GM12872 (cell line): ENCODE results near the gene BCAP31.

Source experiments
- TF ChIP-seq, protein P1 (sequence below): IDR thresholded peaks from 3 replicates; pipeline ENCODE4 v1.5.1; 2011; ENCODE audit warnings: low read depth, mild to moderate bottlenecking, low read length, moderate library complexity; ENCODE audit not compliant: insufficient read depth

Gene BCAP31

GRCh38 chrX:153764786-153765137, 40.6 kb upstream of the BCAP31 start:
- TF ChIP-seq, protein P1, sequence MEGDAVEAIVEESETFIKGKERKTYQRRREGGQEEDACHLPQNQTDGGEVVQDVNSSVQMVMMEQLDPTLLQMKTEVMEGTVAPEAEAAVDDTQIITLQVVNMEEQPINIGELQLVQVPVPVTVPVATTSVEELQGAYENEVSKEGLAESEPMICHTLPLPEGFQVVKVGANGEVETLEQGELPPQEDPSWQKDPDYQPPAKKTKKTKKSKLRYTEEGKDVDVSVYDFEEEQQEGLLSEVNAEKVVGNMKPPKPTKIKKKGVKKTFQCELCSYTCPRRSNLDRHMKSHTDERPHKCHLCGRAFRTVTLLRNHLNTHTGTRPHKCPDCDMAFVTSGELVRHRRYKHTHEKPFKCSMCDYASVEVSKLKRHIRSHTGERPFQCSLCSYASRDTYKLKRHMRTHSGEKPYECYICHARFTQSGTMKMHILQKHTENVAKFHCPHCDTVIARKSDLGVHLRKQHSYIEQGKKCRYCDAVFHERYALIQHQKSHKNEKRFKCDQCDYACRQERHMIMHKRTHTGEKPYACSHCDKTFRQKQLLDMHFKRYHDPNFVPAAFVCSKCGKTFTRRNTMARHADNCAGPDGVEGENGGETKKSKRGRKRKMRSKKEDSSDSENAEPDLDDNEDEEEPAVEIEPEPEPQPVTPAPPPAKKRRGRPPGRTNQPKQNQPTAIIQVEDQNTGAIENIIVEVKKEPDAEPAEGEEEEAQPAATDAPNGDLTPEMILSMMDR, result no peak

DNA sequence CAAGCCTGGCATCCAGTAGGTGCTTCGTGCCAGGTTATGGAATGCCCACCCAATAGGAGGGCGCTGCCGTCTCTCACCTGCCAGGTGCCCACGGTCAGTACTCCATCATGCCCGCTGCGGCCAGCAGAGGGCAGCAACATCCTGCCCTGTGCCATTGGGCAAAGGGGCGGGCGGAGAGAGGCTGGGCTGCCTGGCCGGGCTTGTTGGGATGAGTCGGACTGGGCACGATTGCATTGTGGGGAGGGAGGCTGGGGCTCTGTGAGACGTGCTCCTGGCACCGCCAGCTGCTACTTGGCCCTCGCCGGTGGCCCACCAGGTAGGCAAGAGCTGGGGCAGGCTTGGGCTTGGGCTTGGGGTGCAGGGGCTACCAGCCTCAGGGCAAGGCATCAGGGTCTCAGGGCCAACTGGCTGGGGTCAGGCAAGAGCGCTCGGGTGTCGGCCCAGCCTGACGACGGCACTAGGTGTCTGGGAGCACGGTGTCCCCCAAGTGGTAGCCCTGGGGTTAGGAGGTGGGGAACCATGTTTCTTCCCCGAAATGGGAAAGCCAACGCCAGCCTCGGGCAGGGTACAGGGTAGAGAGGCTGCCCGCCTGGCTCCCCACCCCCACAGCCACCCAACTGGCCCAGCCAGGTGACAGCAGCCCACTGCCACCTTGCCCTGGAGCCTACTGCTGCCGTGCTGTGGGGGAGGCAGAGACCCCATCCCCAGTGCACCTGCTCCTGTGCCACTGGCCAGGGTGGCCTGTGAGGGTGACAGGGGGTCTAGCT, 40.0 kb upstream of the BCAP31 start, which contains the start of gene PLXNB3:
Gene PLXNB3 (plus strand): TSS at position 261 of the 767 bp plus-strand sequence. CDS start 1,287 bp downstream, outside the sequence.
- TF ChIP-seq, protein P1, result peak; percentile 76

GRCh38 chrX:153763298-153763932, 39.2 kb upstream of the BCAP31 start:
- TF ChIP-seq, protein P1, result no peak

- TF ChIP-seq, protein P1, result no peak
These were observed 38.5 kb upstream of the BCAP31 start for GRCh38 chrX:153762626-153763173.

DNA sequence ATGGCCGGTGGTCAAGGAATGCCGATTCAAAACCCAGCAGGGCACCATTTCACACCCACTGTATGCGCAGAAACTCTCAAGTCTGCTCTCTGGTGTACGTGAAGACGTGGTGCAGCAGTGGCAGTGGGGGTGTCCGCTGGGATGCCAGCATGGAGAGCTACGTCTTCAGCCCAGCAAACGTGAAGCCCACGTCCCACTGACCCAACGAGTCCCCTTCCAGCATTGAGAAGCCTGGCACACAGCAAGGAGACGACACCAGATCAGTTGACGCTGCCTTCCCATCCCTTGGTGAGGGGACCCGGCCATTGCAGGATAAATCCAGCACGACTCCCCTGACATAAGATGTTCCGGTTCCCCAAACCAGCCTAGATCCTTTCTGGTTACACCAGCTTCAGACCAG, 37.7 kb upstream of the BCAP31 start:
- TF ChIP-seq, protein P1, result no peak

GRCh38 chrX:153755136-153755535, 30.9 kb upstream of the BCAP31 start:
- TF ChIP-seq, protein P1, result no peak

GRCh38 chrX:153750127-153750774, 26.1 kb upstream of the BCAP31 start:
- TF ChIP-seq, protein P1, result no peak
